HG03460 (cell line): ENCODE data around the gene TRAPPC11.

ENCODE experiments used
- ATAC-seq: cut with Tn5 transposase; IDR thresholded peaks from one replicate; pipeline ENCODE4 v1.9.1; 2021; ENCODE audit not compliant: unreplicated experiment

TRAPPC11 gene

GRCh38 chr4:183757060-183757459 is 98.0 kb downstream of the TRAPPC11 start:
- ATAC-seq, result no peak

- no peak for ATAC-seq
These were observed 99.1 kb downstream of the TRAPPC11 start for GRCh38 chr4:183758061-183758757.

GRCh38 chr4:183758758-183759447 is 99.8 kb downstream of the TRAPPC11 start:
- no peak for ATAC-seq

GRCh38 chr4:183760326-183760725 is 101.2 kb downstream of the TRAPPC11 start:
- no peak for ATAC-seq
